Activated CD8-positive, alpha-beta memory T cell treated with anti-CD3 and anti-CD28 coated beads, Interleukin-2, amount 50 U/mL, for 1 hour (primary cell): ENCODE results near the gene PHB1.
A peak's percentile ranks its signal among the peaks of the same experiment; 100 is the strongest.

Experiments used
- DNase-seq: peaks from one replicate; pipeline ENCODE4 v3.0.0-alpha.2; 2020; ENCODE audit errors: extremely low read depth

The PHB1 gene

DNA sequence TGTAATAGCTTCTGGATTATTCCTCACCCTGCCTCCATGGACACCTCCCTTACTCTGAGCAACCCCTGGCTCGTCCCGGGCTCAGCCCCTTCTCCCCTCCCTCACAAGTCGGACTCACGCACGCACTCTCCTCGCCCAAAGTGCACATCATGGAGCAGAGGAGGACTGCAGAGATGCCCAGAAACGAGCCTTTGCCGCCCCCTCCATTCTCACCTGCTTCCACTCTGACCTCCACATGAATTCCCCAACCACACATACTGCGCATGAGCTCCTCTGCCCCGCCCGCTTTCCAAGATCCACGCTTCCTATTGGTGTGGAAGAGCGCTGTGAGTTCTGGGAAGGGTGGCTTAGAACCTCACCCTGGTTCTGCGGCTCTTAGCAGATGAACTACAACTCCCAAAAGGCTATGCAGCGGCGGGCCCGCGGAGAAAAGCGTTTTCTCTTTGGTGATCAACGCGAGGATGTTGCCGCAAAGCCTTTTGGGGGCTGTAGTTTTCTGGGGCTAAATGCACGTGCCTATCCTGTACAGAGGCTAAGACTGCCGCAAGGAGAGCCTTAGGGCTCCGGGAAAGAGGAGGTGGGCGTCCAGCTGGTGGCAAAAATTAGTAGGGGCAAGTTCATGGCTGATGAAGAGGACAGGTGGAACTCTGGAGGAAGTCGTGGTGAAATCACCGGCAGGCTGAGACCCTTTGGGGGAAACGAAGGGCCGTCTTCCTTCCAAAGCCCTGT, at the start of gene PHB1:
TSS of gene PHB1 (minus strand) at position 261 of the 729 bp plus-strand sequence. CDS start 1,618 bp downstream, outside the sequence.
- DNase-seq = peak; percentile 82

- DNase-seq = no peak
These were observed 49.4 kb upstream of the PHB1 start for GRCh38 chr17:49464049-49464448.

- no peak for DNase-seq
These were observed 46.9 kb upstream of the PHB1 start for GRCh38 chr17:49461580-49461979.

DNA sequence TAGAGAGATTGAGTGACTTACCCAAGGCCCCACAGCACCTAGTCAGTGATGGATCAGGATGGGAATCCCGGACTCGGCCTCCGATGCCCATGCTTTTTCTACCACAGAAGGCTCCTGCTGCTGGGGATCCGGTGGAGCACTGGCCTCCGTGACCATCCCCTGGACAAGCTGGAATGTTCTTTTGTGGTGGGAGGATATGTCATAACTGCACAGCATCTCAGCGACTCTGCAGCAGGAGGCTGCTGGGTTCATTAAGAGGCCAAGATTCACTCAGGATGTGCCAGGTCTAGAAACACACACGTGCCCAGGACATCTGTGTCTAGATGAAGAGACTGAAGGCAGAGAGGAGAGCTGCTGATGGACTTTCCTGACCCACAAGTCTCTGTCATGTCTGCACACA, 45.7 kb upstream of the PHB1 start:
- DNase-seq = no peak

- no peak for DNase-seq
These were observed 44.8 kb upstream of the PHB1 start for GRCh38 chr17:49459401-49459984.

DNA sequence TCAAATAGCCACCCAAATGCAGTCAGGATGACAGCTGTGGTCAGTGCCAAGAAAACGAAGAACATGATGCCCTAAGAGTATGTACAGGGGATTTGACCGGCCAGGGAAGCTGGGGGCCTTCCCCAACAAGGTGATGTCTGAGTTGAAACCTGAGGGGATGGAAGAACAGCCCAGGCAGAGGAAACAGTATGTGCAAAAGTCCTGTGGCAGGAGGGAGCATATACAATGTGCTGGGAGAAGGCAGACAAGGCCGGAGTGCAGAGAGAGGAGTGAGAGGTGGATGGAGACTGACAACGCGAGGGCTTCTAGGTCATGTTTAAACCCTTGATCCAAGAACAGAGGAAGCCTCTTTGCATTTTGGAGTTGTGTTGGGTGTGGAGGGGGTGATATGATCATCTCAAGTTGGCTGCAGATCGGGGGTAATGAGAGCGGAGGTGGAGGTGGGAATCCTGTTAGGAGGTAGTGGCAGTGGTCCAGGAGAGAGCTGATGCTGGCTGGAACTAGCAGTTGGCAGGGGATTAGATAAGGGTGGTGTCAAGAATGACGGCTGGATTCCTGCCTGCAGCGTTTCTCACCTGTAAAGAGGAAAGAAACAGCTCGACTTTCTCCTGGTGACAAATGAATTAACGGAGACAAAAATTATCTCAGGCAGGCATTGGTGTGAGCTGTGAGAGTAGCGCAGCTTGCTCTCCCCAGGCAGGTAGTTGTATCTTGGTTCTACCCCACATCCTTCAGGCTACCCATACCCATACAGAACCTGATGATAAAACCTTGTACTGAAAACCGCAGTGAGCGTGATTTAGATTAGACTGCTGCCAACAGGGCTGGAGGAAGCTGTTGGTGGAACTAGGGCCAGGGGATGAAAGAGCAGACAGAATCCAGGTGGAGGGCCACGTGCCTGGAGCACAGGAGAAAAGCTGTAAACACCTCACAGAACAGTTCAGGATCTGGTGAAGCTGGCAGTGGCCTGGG, 43.2 kb upstream of the PHB1 start:
- DNase-seq = no peak

- DNase-seq = no peak
These were observed 41.7 kb upstream of the PHB1 start for GRCh38 chr17:49456183-49456965.

- DNase-seq = no peak
These were observed 40.7 kb upstream of the PHB1 start for GRCh38 chr17:49455272-49455861.

- no peak for DNase-seq
These were observed 39.4 kb upstream of the PHB1 start for GRCh38 chr17:49454050-49454449.

DNA sequence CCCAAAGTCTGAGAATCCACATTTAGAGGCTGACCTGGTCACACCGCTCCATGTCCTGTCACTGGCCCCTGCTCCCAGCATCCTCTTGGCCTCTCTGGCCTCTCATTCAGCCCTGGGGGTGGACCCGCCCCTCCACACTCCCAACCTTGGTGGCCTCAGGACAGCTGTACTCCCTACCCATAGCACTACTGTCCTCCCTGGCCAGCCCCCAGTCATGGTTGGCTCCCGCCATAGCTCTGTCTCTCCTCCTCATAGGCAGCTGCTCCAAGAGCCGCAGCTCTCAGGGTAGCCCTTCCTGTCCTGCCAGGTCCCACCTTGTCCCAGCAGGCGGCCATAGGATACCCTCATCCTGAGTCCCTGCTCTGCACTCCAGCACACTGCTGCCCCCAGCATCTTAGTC, 38.0 kb upstream of the PHB1 start:
- DNase-seq = no peak

DNA sequence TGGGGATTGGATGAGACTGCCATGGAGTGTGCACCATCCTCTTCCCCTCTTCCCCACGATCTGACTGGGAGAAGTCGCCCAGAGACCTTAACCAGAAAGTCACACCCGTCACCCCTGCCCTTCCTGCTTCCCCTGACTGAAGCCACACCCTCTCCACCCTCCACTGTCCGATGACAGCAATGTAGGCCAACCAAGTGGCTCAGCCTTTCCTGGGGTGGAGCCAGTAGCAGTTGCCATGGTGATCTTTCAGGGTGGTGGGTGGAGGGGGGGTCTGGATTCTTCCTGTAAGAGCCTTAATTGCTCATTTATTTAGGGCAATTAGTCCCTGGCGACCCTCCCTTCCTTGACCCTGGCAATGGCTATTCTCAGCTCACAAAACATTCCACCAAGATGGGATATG, 37.5 kb upstream of the PHB1 start:
- no peak for DNase-seq

DNA sequence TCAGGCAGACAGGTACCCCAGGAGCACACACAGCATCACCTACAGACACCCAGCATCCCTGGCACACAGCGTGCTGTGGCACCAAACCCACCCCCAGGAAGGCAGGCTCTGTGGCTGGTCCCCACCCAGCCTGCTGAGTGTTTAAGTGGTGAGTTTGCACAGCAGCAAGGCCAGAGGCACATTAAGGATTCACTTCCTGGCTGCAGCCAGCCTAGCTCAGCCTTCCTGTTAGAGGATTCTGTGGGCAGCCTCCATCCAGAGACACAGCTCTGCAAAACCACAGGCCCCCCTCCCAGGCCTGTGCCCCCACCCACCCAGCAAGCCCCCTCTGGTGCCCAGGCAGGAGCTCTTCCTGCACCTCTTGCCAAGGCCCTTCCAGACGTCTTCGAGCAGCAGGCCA, 36.1 kb upstream of the PHB1 start:
- no peak for DNase-seq

GRCh38 chr17:49450181-49450580, 35.5 kb upstream of the PHB1 start:
- DNase-seq = no peak

DNA sequence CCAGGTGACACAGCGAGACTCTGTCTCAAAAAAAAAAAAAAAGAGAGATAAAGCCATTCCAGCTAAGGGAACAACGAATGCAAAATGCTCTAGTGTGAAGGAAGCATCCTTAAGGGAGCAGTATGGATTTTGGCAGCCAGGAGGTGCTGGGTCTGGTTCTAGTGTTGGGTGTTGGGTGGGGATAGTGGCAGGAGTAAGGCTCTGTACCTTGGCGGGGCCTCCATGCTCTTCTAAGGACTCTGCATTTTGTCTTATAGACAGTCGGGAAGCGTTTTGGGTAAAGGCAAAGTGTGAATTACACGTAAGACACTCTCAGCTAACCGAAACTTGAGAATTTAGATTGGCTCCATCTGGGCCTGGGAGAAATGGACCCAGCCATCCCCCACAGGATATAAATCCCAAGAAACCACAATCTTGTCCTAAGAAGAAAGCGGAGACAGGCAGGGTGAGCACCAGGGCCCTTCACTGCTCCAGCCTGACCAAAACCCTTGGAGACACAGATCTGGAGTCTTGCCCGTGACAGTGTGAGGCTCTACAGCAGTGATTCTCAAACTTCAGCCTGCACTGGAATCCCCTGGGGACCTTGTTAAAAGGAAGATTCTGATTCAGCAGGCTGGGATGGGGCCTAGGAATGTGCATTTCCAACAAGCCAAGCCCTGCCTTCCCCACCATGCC, 33.1 kb upstream of the PHB1 start:
- no peak for DNase-seq

DNA sequence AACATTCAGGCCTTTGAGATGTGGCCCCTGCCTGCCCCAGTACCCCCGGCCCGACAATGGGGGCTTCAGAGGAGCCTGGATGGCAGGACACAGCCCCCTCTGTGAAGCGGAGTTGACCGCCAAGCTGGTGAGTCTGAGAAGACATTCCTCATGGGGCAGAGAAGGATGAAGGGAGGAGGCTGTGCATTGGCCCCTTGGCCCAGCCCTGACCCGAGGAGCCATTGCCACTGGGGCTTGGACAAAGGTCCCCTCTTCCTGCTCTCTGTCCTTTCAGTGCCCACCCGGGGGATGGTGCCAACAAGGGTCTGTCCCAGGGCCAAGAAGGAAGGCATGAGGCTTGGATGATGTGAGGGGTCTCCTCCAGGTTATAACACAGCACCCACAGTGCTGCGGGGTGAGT, 30.9 kb upstream of the PHB1 start:
- DNase-seq = no peak

DNA sequence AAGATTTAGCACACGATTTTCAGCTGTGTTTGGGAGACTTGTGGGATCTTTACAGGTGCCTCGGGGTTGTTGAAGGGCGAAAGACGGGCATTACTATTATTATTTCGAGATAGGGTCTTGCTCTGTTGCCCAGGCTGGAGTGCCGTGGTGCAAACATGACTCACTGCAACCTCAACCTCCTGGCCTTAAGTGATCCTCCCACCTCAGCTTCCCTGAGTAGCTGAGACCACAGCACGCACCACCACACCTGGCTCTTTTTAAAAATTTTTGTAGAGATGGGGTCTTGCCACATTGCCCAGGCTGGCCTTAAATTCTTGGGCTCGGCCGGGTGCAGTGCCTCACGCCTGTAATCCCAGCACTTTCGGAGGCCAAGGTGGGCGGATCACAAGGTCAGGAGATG, 29.7 kb upstream of the PHB1 start:
- no peak for DNase-seq

GRCh38 chr17:49443862-49444261, 29.2 kb upstream of the PHB1 start:
- no peak for DNase-seq

DNA sequence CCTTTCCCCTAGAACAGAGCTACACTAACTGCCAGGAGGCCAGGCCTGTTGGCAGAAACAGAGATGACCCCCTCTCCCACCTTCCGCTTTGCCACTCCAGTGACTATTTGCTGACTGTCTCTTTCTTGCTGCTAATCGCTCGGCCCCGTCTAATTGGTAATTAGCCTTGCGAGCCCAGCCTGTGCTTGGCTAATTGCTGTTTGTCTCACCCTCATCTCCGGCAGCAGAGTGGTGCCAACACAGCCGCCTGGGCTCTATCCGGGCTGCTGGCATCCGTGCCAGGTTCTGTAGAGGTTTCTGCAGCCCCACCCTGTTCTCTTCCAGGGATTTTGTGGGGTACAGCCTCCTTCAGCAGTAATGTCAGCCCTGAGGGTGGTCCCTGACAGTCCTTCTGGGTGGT, 27.4 kb upstream of the PHB1 start:
- DNase-seq = no peak

DNA sequence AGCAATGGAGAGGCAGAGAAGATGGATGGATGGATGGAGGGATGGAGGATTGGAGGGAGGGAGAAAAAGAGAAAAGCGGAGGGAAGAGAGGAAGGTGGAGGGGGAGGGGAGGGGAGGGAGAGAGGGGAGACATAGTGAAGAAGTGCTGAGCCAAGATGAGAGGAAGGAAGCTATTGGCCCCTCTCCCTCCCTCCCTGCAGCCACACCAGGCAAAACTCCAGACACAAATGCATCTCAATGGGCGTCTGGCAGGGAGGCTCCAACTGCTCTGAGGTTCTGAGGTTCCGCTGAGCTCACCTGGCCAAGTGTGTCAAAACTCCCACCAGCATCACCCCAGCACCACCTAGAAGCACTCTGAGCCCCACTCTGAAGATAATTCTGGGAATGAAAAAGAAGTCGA, 26.9 kb upstream of the PHB1 start:
- no peak for DNase-seq

GRCh38 chr17:49440581-49440980, 25.9 kb upstream of the PHB1 start:
- no peak for DNase-seq
